Measurements from ENCODE around the gene ANTKMT.
A peak's percentile ranks its signal among the peaks of the same experiment; 100 is the strongest.
"Not testable (repeated sequence)": the region's sequence is repeated elsewhere in the genome, so short reads cannot be mapped to it uniquely, and the experiment has no call there.

The ANTKMT gene

DNA sequence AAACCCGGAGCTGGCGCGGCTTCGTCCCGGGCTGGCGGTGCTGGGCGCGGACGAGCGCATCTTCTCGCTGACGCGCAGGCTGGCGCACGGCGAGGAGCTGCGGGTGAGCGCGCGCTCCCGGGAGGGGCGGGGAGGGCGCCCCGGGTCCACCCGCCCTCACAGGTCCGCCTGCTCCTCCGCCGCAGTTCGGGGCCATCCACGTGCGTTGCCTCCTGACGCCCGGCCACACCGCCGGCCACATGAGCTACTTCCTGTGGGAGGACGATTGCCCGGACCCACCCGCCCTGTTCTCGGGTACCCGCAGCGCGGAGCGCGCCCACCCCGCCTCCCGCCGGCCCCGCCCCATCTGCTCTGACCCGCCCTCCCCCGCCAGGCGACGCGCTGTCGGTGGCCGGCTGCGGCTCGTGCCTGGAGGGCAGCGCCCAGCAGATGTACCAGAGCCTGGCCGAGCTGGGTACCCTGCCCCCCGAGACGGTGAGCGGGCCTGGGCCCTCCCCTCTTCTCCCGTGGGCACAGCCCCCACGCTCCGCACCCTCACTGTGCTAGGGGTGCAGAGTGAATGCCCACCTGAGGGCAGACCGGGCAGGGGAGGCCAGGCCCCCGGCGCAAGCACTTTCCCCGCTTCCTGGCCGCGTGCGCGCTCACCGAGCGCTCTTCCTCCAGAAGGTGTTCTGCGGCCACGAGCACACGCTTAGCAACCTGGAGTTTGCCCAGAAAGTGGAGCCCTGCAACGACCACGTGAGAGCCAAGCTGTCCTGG is 7.4 kb downstream of the ANTKMT start:
- DNase-seq (ENCODE audit: low read depth), result peak; percentile 86

DNA sequence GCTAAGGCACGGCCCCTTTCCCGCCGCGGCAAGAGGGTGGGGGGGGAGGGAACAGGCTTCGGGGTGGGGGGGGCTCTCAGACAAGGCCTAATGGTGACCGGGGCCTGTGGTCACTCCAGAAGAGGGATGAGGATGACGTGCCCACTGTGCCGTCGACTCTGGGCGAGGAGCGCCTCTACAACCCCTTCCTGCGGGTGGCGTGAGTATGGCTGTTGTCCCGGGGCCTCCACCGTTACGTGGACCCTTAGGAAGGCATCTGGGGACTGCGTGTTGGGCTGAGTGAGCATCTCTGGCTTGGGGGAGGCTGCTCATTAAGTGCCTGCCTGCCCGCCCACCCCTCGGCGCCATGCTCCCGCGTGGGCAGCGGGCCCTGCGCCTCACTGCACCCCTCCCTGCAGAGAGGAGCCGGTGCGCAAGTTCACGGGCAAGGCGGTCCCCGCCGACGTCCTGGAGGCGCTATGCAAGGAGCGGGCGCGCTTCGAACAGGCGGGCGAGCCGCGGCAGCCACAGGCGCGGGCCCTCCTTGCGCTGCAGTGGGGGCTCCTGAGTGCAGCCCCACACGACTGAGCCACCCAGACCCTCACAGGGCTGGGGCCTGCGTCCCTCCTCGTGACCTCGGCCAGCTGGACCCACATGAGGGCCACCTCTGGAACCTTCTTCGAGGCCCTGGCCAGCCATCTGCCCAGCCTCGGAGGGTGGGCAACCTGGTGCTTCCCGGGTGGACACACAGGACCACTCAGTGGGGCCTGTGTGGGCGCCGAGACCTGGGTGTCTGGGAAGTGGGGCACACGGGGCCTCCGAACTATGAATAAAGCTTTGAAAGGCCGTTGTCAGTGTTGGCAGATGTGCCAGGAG is 8.2 kb downstream of the ANTKMT start:
- DNase-seq (ENCODE audit: low read depth), result no peak

DNA sequence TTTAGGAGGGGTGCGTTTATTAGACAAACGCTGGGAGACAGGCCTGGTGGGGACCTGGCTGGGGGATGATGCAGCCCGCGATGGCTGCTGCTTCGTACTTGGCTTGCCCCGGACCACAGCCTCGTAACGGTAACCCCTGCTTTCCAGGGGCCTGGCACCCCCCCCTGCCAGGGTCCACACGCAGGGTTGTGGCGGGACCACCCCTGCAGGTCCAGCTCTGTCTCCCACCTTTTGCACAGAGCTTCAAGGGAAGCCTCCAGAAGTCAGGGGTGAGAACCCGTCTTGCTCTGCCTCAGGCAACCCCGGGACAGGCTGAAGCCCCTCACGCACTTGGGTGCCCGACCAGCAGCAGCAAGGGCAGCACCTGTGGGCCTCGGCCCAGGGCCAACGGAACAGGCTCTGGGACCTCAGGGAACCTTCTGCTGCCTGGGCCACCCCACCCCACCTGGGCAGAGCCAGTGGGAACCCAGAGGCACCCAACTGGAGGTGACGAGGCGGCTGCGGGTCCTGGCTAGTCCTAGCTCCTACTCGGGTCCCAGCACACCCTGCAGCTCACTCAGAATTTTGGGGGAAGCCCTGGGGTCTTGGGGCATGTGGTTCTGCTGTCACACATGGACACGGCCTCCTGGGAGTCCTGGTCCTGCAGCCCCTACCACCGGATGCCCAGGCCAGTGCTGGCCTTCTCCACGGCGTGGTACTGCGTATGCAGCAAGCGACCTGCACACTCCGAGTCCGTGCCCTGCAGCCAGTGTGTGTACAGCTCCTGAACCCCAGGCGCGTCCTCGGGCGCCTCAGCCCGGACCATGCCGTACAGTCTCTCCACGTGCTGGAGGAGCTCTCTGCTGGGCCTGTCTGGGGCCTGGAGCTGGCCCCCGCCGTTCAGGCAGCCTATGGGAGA is 9.1 kb downstream of the ANTKMT start:
- no peak for DNase-seq (ENCODE audit: low read depth)

DNA sequence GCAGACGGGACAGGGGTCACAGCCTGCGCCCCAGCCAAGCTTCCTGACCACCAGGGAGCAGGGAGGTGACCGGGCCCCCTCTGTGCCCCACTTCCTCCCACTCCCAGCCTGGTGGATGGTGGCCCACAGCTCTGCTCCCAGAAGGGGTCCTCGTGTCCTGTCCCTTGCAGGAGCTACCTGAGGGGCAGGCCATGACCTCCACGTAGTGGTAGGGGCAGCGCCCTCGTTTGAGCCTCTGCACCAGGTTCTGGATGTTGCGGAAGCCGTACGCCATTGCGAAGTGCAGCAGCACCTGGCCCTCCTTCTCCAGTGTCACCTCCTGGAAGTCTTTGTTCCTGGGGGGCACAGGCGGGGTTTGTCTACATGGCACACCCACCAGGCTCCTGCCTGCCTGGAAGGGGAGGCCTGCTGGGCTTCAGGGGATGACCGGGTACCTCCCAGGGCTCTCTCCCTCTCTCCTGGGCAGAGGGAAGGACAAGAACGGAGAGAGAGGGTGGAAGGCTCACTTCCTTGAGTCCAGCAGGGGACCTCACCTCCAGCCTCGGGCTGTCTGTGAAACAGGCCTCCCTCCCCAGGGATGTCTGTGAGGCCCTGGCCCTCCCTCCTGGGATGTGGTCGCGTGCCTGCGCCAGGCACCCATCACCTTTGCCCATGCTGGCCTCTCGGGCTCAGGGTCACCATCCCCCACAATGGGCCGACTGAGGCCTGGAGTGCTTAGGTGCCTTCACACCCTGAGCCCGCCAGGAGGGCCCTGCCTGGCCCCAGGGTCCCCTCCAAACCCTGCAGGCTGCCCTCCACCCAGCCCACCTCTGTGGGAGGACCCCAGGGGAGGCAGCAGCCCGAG is 9.9 kb downstream of the ANTKMT start:
- DNase-seq (ENCODE audit: low read depth), result no peak

DNA sequence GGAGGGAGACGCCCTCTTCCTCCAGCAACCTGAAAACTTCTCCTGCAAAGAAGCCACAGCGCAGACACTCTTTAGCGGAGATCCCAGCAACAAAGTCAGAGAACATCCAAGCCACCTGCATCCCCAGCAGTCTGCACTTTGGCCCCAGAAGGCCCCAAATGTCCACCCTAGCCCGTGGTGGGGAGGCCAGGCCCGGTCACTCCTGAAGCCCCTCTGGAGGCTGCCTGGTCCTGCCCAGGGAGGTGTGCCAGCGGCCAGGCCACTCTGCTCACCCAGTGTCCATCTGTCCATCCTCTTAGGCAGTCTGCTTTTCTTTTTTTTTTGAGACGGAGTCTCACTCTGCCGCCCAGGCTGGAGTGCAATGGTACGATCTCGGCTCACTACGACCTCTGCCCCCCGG is 11.4 kb downstream of the ANTKMT start:
- DNase-seq (ENCODE audit: low read depth), result no peak

DNA sequence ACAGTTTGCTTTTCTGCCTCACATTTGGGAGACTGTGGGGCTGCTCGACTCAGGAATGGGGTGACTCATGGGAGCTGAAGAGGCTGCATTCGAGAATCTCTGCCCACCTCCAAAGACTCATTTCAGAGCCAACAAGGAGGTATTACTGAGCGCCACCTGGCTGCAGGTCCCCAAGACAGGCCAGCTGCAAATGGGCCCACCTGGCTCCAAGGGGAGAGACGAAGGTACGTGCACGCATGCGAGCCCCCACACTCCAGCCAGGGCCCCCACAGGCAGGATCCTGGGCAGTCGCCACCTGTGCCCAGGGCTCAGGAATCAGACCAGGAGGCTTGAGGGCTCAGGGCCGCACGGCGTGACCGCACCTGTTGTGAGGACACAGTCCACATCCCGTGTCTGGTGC is 12.0 kb downstream of the ANTKMT start:
- DNase-seq (ENCODE audit: low read depth), result no peak

DNA sequence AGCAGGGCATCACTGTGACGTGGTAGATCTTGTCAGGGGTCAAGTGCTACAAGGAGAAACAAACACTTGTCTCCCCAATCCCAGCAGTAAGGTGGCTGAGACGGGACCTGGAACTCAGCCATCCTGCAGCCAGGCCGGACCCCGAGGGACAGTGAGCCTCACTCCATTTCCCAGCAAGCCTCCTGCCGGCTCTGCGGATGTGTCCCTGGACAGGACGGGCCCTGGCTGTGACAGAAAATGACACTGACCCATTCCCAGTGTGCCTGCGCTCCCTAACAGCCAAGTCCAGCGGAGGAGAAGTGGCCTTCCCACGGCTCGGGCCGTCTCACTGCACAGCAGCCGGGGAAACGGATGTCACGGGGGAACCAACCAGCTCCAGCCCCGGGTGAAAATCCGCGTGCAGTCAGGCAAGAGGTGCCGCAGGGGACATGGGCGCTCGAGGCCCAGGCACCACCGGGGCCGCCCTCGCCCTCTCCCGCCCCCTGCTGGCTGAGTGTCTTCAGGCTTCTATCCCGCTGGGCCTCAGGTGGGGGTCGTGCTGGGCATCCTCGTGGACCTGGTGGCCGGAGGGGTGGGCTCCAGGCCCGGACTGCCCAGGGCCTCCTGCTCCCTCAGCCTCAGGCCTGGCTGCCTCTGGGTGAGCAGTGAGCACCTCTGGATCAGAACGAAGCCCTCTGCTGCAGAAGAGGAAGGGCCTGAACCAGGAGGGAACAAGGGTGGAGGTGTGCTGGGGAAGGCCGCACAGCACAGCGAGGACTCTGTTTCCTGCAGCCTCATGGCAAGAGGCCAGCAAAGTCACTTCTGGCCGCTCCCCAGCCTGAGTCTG is 12.6 kb downstream of the ANTKMT start:
- DNase-seq (ENCODE audit: low read depth), result no peak

DNA sequence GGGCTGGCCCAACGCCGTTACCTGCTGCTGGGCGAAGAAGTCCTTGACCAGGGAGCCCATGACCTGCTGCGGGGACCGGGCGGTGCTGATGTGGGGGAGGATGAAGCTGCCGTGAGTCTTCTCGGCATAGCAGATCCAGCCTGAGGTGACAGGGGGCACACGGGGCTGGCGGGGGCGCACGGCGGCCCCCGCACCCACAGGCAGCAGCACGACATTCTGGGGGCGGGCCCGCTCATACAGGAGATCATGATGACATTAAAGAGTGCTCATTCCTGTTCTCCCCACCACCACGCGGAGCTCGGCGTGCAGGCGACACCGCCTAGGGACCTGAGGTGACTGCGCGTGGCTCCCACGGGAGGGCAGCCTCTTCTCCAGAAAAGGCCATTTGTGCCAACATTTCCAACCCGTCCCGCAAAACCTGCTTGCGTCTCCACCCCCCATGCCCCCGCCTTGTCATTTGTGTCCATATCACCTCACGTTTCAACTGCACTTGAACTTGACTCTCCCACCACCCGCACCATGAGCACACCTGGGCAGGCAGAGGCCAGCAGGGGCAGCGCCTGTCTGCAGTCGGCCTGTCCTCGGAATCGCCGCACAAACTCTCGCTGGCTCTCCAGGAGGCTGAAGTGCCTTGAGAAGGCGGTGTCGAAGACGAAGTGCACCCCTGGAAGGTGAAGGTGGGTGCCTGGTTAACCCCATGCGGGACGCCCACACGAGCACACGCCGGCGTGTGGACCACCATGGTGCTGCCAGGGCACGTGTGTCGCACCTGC is 13.4 kb downstream of the ANTKMT start:
- DNase-seq (ENCODE audit: low read depth), result no peak

DNA sequence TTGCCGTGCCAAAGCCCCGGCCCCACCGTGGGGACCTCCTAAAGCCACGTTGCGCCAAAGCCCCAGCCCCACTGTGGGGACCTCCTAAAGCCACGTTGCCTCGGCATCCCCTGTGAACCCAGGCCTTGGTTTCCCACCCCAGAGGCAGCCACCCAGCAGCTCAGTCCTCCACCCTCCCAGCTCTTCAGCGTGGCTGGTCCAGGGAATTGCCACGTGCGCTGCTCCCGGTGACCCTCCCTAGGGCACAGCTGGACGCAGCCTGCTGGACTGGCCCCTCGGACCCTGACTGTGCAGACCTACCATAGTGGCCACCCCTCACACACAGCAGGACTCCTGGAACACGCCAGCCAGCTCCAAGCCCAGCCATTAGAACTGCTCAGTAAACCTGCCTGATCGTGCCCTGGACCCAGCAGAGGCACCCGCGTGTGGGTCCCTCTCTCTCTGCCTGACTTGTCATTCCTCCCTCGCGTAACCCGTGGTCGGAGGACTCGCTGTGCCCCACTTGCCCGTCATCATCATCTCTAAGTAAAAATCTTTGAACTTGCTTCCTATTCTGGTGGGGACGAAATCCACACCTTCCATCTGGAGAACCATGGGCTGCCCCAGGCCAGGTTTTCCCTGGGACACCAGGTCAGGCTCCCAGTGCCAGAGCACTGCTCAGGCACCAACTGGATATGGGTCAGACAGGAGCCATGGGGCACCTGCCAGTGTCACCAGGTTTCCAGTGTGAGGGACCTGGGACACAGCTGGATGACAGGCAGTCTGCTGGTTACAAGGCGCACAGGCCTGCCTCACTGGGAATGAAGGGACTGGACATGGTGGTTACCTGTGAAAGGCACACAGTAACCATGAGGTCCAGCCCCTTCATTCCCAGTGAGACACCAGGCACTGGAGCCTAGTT is 14.3 kb downstream of the ANTKMT start:
- no peak for DNase-seq (ENCODE audit: low read depth)

DNA sequence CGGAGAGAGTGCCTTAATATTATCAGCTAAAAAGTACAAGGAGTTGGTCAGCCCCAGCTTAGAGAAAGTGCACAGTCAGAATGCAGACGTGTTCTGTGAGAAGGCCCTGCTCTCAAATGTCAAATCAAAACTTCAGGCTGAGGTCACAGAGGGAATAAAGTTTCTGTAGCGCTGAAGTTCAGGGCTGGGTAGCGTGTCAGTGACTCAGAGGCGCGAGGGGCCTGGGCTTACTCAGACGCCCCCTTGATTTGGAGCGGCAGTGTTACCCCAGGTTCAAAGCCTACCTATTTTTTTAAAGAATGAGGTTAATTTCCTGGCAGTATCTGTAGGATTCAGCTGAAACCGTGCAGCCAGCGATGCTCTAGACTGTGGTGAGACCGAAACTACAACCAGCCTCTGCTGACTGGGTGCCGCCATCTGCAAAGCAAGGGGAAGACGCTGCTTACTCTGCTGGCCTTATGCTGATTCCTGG is 15.1 kb downstream of the ANTKMT start:
- no peak for DNase-seq (ENCODE audit: low read depth)

DNA sequence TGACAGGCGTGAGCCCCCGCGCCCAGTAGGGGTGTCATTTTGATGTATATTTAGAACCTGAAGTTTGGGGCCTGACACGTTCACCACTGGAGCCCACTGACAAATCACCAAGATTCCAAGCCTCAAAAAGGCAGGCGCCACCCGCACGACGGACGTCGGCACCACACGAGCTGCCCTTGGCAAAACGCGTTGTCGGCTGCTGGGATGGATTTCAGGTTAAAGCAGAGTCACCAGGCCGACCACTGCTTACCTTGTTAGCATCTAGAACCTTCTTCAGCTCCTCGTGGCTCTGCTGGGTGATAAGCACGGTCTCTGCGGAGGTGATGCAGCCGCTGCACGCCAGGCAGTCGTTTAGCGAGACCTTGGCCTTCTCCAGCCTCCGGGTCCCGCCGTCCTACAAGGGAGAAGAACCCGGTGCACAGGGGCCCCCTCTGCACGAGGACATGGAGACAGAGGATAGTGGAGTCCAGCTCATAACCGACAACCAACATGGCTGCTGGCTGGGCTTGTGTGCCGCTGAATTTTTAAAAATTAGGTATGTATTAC is 16.1 kb downstream of the ANTKMT start:
- no peak for DNase-seq (ENCODE audit: low read depth)

DNA sequence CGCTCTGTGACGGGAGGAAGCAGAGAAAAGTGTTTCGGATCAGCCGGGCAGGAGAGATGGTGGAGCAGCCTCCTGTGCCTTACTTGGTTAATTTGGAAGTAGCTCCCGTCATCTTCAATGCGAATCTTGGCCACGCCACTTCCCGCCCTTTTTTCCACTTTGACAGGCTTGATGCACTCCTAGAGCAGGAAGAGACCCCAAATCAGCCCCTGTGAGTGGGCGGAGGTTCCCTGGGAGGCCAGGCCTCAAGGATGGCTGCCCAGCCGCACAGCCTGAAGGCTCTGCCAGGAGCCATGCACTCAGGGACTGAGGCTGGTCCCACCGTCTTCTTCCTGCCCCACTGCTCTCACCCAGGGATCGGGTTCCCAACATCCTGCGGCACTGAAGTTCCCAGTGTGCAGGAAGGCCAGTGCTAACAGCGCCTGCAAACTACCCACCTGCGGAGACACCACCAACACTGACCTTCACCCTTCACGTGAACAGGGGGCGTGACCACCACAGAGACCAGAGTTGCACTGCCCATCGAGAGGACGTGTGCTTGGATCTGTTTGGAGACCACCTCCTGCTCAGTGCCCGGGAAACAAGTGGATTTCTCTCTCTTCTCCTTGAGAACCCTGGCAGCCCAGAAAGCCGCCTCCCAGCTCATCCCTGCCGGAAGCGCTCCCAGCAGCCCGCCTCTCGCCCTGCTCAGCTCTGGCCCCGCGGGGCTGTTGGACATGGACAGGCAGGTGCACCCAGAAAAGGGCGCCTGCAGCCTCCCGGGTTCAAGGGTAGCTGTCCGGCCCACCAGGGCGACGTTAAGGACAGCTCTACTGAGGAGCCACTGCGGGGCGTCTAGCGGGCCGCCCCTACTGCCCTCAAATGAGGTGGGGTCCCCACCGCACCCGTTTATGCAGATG is 18.9 kb downstream of the ANTKMT start:
- no peak for DNase-seq (ENCODE audit: low read depth)

DNA sequence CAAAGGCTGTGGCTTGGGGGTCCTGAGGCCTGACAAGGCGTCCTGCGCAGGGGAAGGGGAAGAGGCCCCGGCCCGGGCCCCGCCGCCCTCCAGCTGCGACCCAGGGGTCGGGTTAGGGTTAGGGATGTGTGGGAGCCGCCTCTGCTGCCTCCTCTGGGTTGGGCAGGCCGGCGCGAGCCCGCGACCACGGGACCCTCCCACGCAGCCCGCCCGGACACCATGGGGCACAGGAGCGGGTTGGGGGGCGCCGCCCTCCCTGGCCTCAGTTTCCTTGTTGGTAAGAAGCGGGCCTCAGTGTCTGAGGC is 19.5 kb downstream of the ANTKMT start:
- DNase-seq (ENCODE audit: low read depth), result no peak

DNA sequence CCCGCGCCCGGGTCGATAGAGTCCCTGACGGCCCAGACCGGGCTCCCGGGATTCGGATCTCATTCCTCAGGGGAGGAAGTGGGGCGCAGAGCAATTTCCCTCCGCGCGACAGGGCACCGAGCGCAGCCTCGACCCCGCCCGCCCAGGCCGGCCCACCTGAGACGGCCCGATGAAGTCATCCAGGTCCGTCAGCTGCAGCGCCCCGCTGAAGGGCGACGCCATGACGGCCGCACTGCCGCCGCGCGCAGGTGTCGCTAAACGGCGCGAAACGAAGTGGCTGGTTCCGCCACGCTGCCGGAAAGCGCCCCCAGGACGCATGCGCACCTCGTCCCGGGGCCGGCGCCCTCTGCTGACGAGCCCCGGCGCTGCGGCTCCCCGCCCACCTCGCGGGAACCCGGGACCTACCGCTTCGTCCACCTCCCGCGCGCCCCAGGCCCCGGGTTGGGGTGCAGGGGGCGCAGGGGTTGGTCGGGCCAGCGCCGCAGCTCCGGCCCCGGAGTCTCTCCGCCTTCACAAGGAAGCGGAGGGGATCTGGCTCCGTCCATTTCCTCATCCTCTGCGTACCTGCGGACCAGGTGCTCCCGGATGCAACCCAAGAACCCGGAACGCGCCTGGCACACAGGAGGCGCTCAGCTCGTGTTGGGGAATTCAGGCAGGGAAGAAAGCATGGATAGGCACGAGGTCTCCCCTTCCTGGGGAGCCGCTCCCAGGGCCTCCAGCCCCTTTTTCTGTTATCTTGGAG is 20.0 kb downstream of the ANTKMT start, which contains the start of gene CIAO3:
TSS of gene CIAO3 (minus strand) at position 234 of the 742 bp plus-strand sequence. CDS start at position 222, 12 bp downstream.
- peak; percentile 91 for DNase-seq (ENCODE audit: low read depth)

DNA sequence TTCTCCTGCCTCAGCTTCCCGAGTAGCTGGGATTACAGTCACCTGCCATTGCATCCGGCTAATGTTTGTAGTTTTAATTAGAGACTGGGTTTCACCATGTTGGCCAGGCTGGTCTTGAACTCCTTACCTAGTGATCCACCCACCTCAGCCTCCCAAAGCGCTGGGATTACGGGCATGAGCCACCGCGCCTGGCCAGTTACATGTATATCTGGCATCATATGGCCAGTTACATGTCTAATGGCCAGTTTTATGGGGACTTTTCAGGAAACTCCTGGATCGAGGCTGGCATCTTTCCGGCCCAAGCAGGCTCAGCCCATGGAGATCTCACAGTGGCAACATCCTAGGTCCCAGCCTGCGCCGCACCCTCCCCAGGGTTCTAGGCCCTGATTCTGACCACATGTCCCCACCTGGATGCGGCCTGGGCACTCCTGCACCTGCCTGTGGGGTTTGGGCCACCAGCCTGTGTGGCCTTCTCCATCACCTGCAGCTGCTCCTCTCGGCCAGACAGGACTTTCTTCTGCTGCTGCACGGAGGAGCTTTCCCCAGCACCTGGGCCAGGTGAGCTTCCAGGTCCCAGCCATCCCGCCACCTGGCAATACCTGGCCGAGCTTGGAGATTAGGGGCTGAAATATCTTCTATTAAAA is 21.2 kb downstream of the ANTKMT start:
- no peak for DNase-seq (ENCODE audit: low read depth)

DNA sequence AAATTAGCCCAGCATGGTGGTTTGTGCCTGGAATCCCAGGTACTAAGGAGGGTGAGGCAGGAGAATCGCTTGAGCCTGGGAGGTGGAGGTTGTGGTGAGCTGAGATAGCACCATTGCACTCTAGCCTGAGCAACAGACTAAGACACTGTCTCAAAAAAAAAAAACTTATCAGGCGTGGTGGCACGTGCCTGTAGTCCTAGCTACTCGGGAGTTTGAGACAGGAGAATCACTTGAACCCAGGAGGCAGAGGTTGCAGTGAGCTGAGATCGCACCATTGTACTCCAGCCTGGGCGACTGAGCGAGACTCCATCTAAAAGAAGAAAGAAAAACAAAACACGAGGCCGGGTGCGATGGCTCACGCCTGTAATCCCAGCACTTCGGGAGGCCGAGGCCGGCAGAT is 21.9 kb downstream of the ANTKMT start:
- not testable (repeated sequence) for DNase-seq (ENCODE audit: low read depth)

Data from fibroblast of gingiva (primary cell).